ENCODE measurements around the gene PCDHA5. TPM values are rescaled to one million over a fixed set of nuclear protein-coding genes. Genes with fewer than 3 reads are reported as not detected.
"Not testable (repeated sequence)": the region's sequence is repeated elsewhere in the genome, so short reads cannot be mapped to it uniquely, and the experiment has no call there.

The PCDHA5 gene
- total RNA-seq, 3 donors from 2014 or later, result 0.10 to 0.35 (median 0.26) TPM

DNA sequence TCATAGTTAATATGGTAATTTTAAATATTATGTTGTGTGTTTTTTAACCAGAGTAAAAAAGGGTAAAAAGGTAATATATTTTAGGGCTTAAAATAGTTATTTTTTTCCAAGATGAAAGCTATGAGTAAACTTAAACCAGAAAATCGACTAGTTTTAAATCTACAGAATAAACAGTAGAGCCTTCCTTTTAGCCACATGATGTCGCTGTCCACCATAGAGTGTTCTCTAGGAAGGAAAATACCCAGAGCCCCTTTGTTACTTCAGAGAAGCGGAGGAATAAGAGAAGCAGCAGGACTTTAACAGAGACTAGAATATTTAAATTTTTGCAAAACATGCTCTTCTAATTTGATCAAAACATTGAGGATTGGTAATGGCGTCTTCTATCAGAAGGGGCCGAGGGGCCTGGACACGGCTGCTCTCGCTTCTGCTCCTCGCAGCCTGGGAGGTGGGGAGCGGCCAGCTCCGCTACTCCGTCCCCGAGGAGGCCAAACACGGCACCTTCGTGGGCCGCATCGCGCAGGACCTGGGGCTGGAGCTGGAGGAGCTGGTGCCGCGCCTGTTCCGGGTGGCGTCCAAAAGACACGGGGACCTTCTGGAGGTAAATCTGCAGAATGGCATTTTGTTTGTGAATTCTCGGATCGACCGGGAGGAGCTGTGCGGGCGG, 26.7 kb upstream of the PCDHA5 start, which contains the start of gene PCDHA2:
TSS of gene PCDHA2 (plus strand) at position 258 of the 664 bp plus-strand sequence.
- DNase-seq (no peak), ATAC-seq (no peak)
- Histone ChIP-seq H3K36me3 (ENCODE audit: low read depth) (no peaks in the 10 kb centered on the region), H3K4me1 (ENCODE audit: low read depth) (no peaks in the 10 kb centered on the region), H3K9me3 (peaks cover 58% of the 10 kb centered on the region), H3K4me3 (no peak within 1 kb of the TSS)
- TF ChIP-seq, protein P1, sequence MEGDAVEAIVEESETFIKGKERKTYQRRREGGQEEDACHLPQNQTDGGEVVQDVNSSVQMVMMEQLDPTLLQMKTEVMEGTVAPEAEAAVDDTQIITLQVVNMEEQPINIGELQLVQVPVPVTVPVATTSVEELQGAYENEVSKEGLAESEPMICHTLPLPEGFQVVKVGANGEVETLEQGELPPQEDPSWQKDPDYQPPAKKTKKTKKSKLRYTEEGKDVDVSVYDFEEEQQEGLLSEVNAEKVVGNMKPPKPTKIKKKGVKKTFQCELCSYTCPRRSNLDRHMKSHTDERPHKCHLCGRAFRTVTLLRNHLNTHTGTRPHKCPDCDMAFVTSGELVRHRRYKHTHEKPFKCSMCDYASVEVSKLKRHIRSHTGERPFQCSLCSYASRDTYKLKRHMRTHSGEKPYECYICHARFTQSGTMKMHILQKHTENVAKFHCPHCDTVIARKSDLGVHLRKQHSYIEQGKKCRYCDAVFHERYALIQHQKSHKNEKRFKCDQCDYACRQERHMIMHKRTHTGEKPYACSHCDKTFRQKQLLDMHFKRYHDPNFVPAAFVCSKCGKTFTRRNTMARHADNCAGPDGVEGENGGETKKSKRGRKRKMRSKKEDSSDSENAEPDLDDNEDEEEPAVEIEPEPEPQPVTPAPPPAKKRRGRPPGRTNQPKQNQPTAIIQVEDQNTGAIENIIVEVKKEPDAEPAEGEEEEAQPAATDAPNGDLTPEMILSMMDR (IDR thresholded peaks at IDR 0.05), result no peak
- intact Hi-C loops (cut with DNase I, micrococcal nuclease), result no loop called here

DNA sequence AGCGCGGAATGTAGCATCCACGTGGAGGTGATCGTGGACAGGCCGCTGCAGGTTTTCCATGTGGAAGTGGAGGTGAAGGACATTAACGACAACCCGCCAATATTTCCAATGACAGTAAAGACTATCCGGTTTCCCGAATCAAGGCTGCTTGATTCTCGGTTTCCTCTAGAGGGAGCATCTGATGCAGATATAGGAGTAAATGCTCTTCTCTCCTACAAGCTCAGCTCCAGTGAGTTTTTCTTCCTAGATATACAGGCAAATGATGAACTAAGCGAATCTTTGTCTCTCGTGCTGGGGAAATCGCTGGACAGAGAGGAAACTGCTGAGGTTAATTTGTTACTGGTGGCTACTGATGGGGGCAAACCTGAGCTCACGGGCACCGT, 26.2 kb upstream of the PCDHA5 start:
- Histone ChIP-seq H3K4me1 (ENCODE audit: low read depth) (no peaks in the 10 kb centered on the region), H3K36me3 (ENCODE audit: low read depth) (no peaks in the 10 kb centered on the region), H3K9me3 (peaks cover 55% of the 10 kb centered on the region), H3K4me3 (no peak overlapping the region)
- ATAC-seq (no peak), DNase-seq (no peak)
- intact Hi-C loops (cut with DNase I, micrococcal nuclease), result no loop called here
- TF ChIP-seq, protein P1 (IDR thresholded peaks at IDR 0.05), result no peak

DNA sequence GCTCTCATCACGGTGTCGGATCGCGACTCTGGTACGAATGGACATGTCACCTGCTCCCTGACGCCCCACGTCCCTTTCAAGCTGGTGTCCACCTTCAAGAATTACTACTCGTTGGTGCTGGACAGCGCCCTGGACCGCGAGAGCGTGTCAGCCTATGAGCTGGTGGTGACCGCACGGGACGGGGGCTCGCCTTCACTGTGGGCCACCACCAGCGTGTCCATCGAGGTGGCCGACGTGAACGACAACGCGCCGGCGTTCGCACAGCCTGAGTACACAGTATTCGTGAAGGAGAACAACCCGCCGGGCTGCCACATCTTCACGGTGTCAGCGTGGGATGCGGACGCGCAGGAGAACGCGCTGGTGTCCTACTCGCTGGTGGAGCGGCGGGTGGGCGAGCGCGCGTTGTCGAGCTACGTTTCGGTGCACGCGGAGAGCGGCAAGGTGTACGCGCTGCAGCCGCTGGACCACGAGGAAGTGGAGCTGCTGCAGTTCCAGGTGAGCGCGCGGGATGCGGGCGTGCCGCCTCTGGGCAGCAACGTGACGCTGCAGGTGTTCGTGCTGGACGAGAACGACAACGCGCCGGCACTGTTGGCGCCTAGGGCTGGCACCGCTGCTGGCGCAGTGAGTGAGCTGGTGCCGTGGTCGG, 25.2 kb upstream of the PCDHA5 start:
- H3K36me3 ChIP-seq (ENCODE audit: low read depth); ATAC-seq; H3K4me1 ChIP-seq (ENCODE audit: low read depth); intact Hi-C loops (cut with DNase I, micrococcal nuclease); DNase-seq; H3K4me3 ChIP-seq: not testable (repeated sequence)
- H3K9me3 ChIP-seq, result peaks cover 61% of the 10 kb centered on the region

DNA sequence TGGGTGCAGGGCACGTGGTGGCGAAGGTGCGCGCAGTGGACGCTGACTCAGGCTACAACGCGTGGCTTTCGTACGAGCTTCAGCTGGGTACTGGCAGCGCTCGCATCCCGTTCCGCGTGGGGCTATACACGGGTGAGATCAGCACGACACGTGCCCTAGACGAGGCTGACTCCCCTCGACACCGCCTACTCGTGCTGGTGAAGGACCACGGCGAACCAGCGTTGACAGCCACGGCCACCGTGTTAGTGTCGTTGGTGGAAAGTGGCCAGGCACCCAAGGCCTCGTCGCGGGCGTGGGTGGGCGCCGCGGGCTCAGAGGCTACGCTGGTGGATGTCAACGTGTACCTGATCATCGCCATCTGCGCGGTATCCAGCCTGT, 24.7 kb upstream of the PCDHA5 start:
- H3K9me3 ChIP-seq, result peaks cover 66% of the 10 kb centered on the region
- peak in 1 of 3 donors; percentile 37 for DNase-seq
- TF ChIP-seq, protein P1 (IDR thresholded peaks at IDR 0.05), result no peak
- H3K36me3 ChIP-seq (ENCODE audit: low read depth), result no peaks in the 10 kb centered on the region
- H3K4me3 ChIP-seq, result no peak overlapping the region
- no peak for ATAC-seq
- H3K4me1 ChIP-seq (ENCODE audit: low read depth), result no peaks in the 10 kb centered on the region
- intact Hi-C loops (cut with DNase I, micrococcal nuclease), result no loop called here

DNA sequence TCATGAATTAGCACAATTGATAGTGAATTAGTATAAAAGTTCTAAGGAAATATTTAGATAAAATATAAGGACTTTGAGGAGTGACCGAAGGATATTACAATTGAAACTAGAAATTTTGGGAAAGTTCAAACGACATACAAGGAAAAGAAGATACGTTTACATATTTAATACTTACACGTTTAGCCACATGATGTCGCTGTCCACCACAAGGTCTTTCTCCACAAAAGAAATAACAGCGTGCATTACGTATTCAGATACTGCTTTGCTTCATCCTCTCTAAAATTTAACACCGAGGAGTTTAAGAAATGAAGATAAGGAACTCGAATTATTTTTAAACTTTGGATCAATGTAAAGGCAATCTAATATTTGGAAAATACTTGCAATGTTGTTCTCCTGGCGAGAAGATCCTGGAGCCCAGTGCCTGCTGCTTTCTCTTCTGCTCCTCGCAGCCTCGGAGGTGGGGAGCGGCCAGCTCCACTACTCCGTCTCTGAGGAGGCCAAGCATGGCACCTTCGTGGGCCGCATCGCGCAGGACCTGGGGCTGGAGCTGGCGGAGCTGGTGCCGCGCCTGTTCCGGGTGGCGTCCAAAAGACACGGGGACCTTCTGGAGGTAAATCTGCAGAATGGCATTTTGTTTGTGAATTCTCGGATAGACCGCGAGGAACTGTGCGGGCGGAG, 20.5 kb upstream of the PCDHA5 start, which contains the start of gene PCDHA3:
TSS of gene PCDHA3 (plus strand) at position 242 of the 678 bp plus-strand sequence.
- no peak for ATAC-seq
- TF ChIP-seq, protein P1 (IDR thresholded peaks at IDR 0.05), result no peak
- Histone ChIP-seq H3K36me3 (ENCODE audit: low read depth) (no peaks in the 10 kb centered on the region), H3K4me3 (no peak within 1 kb of the TSS), H3K9me3 (peaks cover 59% of the 10 kb centered on the region), H3K4me1 (ENCODE audit: low read depth) (no peaks in the 10 kb centered on the region)
- DNase-seq, result no peak
- intact Hi-C loops (cut with DNase I, micrococcal nuclease), result no loop called here

DNA sequence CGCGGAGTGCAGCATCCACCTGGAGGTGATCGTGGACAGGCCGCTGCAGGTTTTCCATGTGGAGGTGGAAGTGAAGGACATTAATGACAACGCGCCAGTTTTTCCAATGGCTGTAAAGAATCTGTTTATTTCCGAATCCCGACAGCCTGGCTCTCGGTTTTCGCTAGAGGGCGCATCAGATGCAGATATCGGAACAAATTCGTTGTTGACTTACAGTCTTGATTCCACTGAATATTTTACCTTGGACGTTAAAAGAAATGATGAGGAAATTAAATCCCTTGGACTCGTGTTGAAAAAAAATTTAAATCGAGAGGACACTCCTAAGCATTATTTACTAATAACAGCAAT, 19.9 kb upstream of the PCDHA5 start:
- DNase-seq, result no peak

DNA sequence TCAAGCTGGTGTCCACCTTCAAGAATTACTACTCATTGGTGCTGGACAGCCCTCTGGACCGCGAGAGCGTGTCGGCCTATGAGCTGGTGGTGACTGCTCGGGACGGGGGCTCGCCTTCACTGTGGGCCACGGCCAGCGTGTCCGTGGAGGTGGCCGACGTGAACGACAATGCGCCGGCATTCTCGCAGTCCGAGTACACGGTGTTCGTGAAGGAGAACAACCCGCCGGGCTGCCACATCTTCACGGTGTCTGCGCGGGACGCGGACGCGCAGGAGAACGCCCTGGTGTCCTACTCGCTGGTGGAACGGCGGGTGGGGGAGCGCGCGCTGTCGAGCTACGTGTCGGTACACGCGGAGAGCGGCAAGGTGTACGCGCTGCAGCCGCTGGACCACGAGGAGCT, 19.0 kb upstream of the PCDHA5 start:
- DNase-seq; H3K4me1 ChIP-seq (ENCODE audit: low read depth); intact Hi-C loops (cut with DNase I, micrococcal nuclease); ATAC-seq; H3K36me3 ChIP-seq (ENCODE audit: low read depth); H3K4me3 ChIP-seq: not testable (repeated sequence)
- peaks cover 53% of the 10 kb centered on the region for H3K9me3 ChIP-seq

More for the DNA sequence above, 19.9 kb upstream of the PCDHA5 start:
- no peak for ATAC-seq
- Histone ChIP-seq H3K36me3 (ENCODE audit: low read depth) (no peaks in the 10 kb centered on the region), H3K4me3 (no peak overlapping the region), H3K9me3 (peaks cover 56% of the 10 kb centered on the region), H3K4me1 (ENCODE audit: low read depth) (no peaks in the 10 kb centered on the region)
- TF ChIP-seq, protein P1 (IDR thresholded peaks at IDR 0.05), result no peak
- intact Hi-C loops (cut with DNase I, micrococcal nuclease), result no loop called here
